ENCODE results near the gene RNF167.

DNA sequence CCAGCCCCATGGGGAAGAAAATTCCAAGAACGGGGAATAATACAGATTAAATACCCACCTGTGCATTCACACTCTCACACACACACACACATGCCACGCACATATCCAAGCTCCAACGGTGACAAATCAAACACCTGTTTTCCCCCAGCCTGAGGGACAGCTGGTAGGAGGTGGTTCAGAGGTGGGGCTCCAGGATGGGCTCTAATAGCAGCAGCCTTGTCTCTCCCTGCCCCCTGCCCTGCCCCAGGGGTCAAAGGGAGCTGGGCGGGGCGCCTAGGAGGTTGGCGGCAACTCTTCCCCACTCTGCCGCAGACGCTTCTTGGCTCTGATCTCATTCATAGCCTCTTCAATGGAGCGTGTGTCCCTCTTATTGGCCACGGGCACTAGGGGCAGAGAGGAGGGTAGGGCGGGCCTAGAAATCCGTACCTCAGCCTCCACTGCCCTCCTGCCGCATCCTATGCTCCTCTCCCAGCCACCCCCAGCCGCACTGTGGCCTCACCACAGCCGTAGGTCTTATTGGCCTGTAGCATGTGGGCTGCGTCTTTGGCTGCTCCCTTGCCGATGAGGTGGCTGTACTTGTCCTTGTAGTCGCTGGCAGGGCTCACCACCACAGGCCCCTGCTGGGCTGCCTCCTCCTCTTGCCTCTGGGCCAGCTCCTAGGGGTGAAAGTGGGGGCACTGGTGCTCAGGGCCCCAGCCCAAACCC, 19.3 kb downstream of the RNF167 start:
- TF ChIP-seq, protein P1, sequence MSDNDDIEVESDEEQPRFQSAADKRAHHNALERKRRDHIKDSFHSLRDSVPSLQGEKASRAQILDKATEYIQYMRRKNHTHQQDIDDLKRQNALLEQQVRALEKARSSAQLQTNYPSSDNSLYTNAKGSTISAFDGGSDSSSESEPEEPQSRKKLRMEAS (IDR thresholded peaks at IDR 0.05; ENCODE audit: low read depth, low read length): no peak
- TF ChIP-seq, protein P2, sequence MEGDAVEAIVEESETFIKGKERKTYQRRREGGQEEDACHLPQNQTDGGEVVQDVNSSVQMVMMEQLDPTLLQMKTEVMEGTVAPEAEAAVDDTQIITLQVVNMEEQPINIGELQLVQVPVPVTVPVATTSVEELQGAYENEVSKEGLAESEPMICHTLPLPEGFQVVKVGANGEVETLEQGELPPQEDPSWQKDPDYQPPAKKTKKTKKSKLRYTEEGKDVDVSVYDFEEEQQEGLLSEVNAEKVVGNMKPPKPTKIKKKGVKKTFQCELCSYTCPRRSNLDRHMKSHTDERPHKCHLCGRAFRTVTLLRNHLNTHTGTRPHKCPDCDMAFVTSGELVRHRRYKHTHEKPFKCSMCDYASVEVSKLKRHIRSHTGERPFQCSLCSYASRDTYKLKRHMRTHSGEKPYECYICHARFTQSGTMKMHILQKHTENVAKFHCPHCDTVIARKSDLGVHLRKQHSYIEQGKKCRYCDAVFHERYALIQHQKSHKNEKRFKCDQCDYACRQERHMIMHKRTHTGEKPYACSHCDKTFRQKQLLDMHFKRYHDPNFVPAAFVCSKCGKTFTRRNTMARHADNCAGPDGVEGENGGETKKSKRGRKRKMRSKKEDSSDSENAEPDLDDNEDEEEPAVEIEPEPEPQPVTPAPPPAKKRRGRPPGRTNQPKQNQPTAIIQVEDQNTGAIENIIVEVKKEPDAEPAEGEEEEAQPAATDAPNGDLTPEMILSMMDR (IDR thresholded peaks at IDR 0.05; ENCODE audit: low read depth, low read length): no peak
